Measurements from ENCODE around the gene IL1RAP. TPM values are rescaled to one million over a fixed set of nuclear protein-coding genes. Genes with fewer than 3 reads are reported as not detected.

IL1RAP gene
- total and polyA plus RNA-seq, 10 donors = 1.1 to 47.4 (median 24.6) TPM

DNA sequence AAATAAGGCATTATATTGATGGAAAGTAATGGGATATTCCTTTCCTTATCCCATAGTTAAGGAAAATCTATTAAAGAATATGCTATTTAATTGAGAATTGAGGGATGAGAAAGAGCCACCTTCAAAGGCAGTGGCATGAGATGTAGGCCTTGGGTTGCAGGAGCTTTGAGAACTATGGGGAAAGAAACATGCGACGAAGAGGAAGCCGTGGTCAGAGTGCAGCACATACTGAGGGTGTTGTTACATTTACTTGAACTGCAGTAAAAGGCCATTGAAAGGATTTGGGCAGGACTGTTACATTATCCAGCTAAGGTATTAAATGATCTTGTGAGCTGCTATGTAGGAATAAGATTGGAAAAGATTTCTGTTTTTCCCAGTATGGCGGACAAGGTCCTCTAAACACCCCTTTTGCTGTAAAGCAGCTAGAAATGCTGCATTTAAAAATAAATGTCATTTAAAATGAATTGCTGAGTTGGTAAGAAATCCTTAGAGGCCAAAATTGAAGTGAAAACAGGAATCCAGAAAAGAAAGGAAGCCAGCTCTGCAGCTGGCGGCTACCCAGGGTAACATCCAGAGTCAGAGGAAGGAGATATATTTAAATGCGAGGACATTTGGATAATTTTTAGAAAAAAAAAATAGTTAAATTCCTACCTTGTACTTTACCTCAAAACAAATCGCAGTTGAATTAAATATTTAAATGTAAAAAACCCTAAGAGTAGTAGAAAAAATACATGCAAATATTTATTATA lies 61.7 kb downstream of the IL1RAP start:
- H3K27ac ChIP-seq = peak overlapping the region in 4 of 8 donors; percentile 36 to 61 (median 40)
- WGBS, 5 donors = 59 to 67% (median 64%) methylated on average over 7 of the region's 7 CpGs
- intact Hi-C loops (cut with DNase I; ENCODE audit: low total_unique reads) = no loop called here
- TF ChIP-seq POLR2A (IDR thresholded peaks at IDR 0.05) (no peak), POLR2AphosphoS5 (IDR thresholded peaks at IDR 0.05) (peak in 1 of 3 donors; percentile 49)
- H3K4me1 ChIP-seq = peaks cover 0 to 7% (median 0%) of the 10 kb centered on the region in 6 donors
- H3K4me3 ChIP-seq = no peak overlapping the region
- peaks cover 0 to 4% (median 0%) of the 10 kb centered on the region in 8 donors for H3K9me3 ChIP-seq
- no peaks in the 10 kb centered on the region for H3K27me3 ChIP-seq (replicated peaks in 1 of 7)
- no peak for DNase-seq
- H3K36me3 ChIP-seq = no peaks in the 10 kb centered on the region

GRCh38 chr3:190577225-190577624 lies 63.3 kb downstream of the IL1RAP start:
- no peak for DNase-seq
- WGBS, 5 donors = 81 to 95% (median 88%) methylated on average over 4 of the region's 4 CpGs
- peaks cover 0 to 14% (median 4%) of the 10 kb centered on the region in 6 donors for H3K4me1 ChIP-seq
- intact Hi-C loops (cut with DNase I; ENCODE audit: low total_unique reads) = no loop called here
- H3K4me3 ChIP-seq = no peak overlapping the region
- H3K36me3 ChIP-seq = no peaks in the 10 kb centered on the region
- no peak for TF ChIP-seq POLR2A (IDR thresholded peaks at IDR 0.05)
- no peak for TF ChIP-seq POLR2AphosphoS5 (IDR thresholded peaks at IDR 0.05)
- TF ChIP-seq, protein P1, sequence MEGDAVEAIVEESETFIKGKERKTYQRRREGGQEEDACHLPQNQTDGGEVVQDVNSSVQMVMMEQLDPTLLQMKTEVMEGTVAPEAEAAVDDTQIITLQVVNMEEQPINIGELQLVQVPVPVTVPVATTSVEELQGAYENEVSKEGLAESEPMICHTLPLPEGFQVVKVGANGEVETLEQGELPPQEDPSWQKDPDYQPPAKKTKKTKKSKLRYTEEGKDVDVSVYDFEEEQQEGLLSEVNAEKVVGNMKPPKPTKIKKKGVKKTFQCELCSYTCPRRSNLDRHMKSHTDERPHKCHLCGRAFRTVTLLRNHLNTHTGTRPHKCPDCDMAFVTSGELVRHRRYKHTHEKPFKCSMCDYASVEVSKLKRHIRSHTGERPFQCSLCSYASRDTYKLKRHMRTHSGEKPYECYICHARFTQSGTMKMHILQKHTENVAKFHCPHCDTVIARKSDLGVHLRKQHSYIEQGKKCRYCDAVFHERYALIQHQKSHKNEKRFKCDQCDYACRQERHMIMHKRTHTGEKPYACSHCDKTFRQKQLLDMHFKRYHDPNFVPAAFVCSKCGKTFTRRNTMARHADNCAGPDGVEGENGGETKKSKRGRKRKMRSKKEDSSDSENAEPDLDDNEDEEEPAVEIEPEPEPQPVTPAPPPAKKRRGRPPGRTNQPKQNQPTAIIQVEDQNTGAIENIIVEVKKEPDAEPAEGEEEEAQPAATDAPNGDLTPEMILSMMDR (IDR thresholded peaks at IDR 0.05 in 8 of 11, conservative IDR thresholded peaks at IDR 0.05 in 3 of 11) = no peak
- peaks cover 0 to 4% (median 0%) of the 10 kb centered on the region in 8 donors for H3K9me3 ChIP-seq
- no peak overlapping the region for H3K27ac ChIP-seq
- no peaks in the 10 kb centered on the region for H3K27me3 ChIP-seq (replicated peaks in 1 of 7)

- Histone ChIP-seq H3K9me3 (peaks cover 0 to 4% (median 0%) of the 10 kb centered on the region in 8 donors), H3K27me3 (replicated peaks in 1 of 7) (no peaks in the 10 kb centered on the region), H3K36me3 (no peaks in the 10 kb centered on the region), H3K4me3 (no peak overlapping the region), H3K4me1 (peaks cover 0 to 14% (median 4%) of the 10 kb centered on the region in 6 donors), H3K27ac (no peak overlapping the region)
- TF ChIP-seq POLR2A (IDR thresholded peaks at IDR 0.05) (no peak), POLR2AphosphoS5 (IDR thresholded peaks at IDR 0.05) (no peak)
- TF ChIP-seq, protein P1 (IDR thresholded peaks at IDR 0.05 in 8 of 11, conservative IDR thresholded peaks at IDR 0.05 in 3 of 11) = no peak
- 59 to 87% (median 66%) methylated on average over 3 of the region's 3 CpGs for WGBS, 5 donors
- no peak for DNase-seq
- intact Hi-C loops (cut with DNase I; ENCODE audit: low total_unique reads) = no loop called here
These were observed 65.7 kb downstream of the IL1RAP start for GRCh38 chr3:190579514-190580137.

GRCh38 chr3:190580417-190580816 lies 66.5 kb downstream of the IL1RAP start:
- intact Hi-C loops (cut with DNase I; ENCODE audit: low total_unique reads) = no loop called here

GRCh38 chr3:190581041-190581541 lies 67.2 kb downstream of the IL1RAP start:
- Histone ChIP-seq H3K27ac (no peak overlapping the region), H3K27me3 (replicated peaks in 1 of 7) (no peaks in the 10 kb centered on the region), H3K4me3 (no peak overlapping the region), H3K4me1 (peaks cover 0 to 15% (median 9%) of the 10 kb centered on the region in 6 donors), H3K36me3 (no peaks in the 10 kb centered on the region), H3K9me3 (peaks cover 0 to 4% (median 0%) of the 10 kb centered on the region in 8 donors)
- intact Hi-C loops (cut with DNase I; ENCODE audit: low total_unique reads) = no loop called here
- no peak for DNase-seq
- TF ChIP-seq POLR2AphosphoS5 (IDR thresholded peaks at IDR 0.05) (no peak), POLR2A (IDR thresholded peaks at IDR 0.05) (no peak)
- TF ChIP-seq, protein P1 (IDR thresholded peaks at IDR 0.05 in 8 of 11, conservative IDR thresholded peaks at IDR 0.05 in 3 of 11) = no peak
- 32 to 53% (median 39%) methylated on average over 5 of the region's 5 CpGs for WGBS, 5 donors

More at GRCh38 chr3:190580417-190580816, 66.5 kb downstream of the IL1RAP start:
- Histone ChIP-seq H3K9me3 (peaks cover 0 to 4% (median 0%) of the 10 kb centered on the region in 8 donors), H3K4me1 (peaks cover 0 to 17% (median 5%) of the 10 kb centered on the region in 6 donors), H3K27me3 (replicated peaks in 1 of 7) (no peaks in the 10 kb centered on the region), H3K27ac (no peak overlapping the region), H3K4me3 (no peak overlapping the region), H3K36me3 (no peaks in the 10 kb centered on the region)
- no peak for DNase-seq
- TF ChIP-seq POLR2A (IDR thresholded peaks at IDR 0.05) = no peak
- 88 to 96% (median 94%) methylated on average over 2 of the region's 2 CpGs for WGBS, 5 donors

Measured in spleen (tissue), 11 donors.